ENCODE data around the gene NR0B1. TPM values are rescaled to one million over a fixed set of nuclear protein-coding genes. Genes with fewer than 3 reads are reported as not detected.

Gene NR0B1
- total RNA-seq, 1 experiment from 2014 or later: not detected

GRCh38 chrX:30259927-30260326 is 49.3 kb downstream of the NR0B1 start:
- no peaks in the 10 kb centered on the region for H3K4me1 ChIP-seq (ENCODE audit: control insufficient read depth in 1 of 2, insufficient read depth in 2 of 2, low read length in 2 of 2)
- no peak overlapping the region for H3K4me3 ChIP-seq (replicated peaks in 1 of 2; ENCODE audit: low read depth in 1 of 2, low read length in 2 of 2)
- H3K79me2 ChIP-seq (ENCODE audit: insufficient read depth, low read length): no peaks in the 10 kb centered on the region
- POLR2A ChIA-PET: no interaction called here
- intact Hi-C loops (cut with micrococcal nuclease): no loop called here
- no peak overlapping the region for H3K9ac ChIP-seq (ENCODE audit: low read length)
- H3K27ac ChIP-seq (ENCODE audit: low read depth, low read length): no peak overlapping the region
- ATAC-seq (no peak), DNase-seq (ENCODE audit: low read depth, low spot score) (no peak)
- H4K20me1 ChIP-seq (ENCODE audit: insufficient read depth): no peaks in the 10 kb centered on the region
- no peaks in the 10 kb centered on the region for H3K9me3 ChIP-seq (ENCODE audit: control insufficient read depth in 1 of 2, insufficient read depth in 1 of 2, low read depth in 1 of 2, low read length in 2 of 2)
- H3K27me3 ChIP-seq (ENCODE audit: insufficient read depth, low read length): no peaks in the 10 kb centered on the region
- H3K36me3 ChIP-seq (ENCODE audit: control insufficient read depth in 1 of 2, insufficient read depth in 2 of 2, low read length in 2 of 2): no peaks in the 10 kb centered on the region
- TF ChIP-seq EGR1 (IDR thresholded peaks at IDR 0.05; ENCODE audit: low read depth) (no peak), CEBPB (IDR thresholded peaks at IDR 0.05; ENCODE audit: low read depth) (no peak)
- no TSS peak for BruUV-seq (replicated peaks)
- H2AFZ ChIP-seq (ENCODE audit: low read depth, low read length, poor library complexity, severe bottlenecking): no peak overlapping the region
- no peaks in the 10 kb centered on the region for H3K9me2 ChIP-seq (ENCODE audit: insufficient read depth)
- CTCF ChIA-PET: no interaction called here
- H3K4me2 ChIP-seq (ENCODE audit: low read length): no peak overlapping the region
- RAD21 ChIA-PET (ENCODE audit: low non-redundant PET in 1 of 2, low total read pairs in 2 of 2, uncharacterized antibody in 2 of 2, unreplicated experiment in 2 of 2): no interaction called here

Other genes with a start within 250 kb of the NR0B1 start
- gene MAGEB2, start 93.8 kb downstream of the NR0B1 start, total RNA-seq (2021; ENCODE audit: unreplicated experiment): 138 TPM
- gene MAGEB3, start 78.7 kb downstream of the NR0B1 start, total RNA-seq (2021; ENCODE audit: unreplicated experiment): not detected
- not detected for gene MAGEB4, start 67.4 kb downstream of the NR0B1 start, total RNA-seq (2021; ENCODE audit: unreplicated experiment)
- gene MAGEB1, start 62.2 kb downstream of the NR0B1 start, total RNA-seq (2021; ENCODE audit: unreplicated experiment): 0.69 TPM